ENCODE results near the gene PODNL1.

Gene PODNL1, protein sequence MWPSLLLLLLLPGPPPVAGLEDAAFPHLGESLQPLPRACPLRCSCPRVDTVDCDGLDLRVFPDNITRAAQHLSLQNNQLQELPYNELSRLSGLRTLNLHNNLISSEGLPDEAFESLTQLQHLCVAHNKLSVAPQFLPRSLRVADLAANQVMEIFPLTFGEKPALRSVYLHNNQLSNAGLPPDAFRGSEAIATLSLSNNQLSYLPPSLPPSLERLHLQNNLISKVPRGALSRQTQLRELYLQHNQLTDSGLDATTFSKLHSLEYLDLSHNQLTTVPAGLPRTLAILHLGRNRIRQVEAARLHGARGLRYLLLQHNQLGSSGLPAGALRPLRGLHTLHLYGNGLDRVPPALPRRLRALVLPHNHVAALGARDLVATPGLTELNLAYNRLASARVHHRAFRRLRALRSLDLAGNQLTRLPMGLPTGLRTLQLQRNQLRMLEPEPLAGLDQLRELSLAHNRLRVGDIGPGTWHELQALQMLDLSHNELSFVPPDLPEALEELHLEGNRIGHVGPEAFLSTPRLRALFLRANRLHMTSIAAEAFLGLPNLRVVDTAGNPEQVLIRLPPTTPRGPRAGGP

DNA sequence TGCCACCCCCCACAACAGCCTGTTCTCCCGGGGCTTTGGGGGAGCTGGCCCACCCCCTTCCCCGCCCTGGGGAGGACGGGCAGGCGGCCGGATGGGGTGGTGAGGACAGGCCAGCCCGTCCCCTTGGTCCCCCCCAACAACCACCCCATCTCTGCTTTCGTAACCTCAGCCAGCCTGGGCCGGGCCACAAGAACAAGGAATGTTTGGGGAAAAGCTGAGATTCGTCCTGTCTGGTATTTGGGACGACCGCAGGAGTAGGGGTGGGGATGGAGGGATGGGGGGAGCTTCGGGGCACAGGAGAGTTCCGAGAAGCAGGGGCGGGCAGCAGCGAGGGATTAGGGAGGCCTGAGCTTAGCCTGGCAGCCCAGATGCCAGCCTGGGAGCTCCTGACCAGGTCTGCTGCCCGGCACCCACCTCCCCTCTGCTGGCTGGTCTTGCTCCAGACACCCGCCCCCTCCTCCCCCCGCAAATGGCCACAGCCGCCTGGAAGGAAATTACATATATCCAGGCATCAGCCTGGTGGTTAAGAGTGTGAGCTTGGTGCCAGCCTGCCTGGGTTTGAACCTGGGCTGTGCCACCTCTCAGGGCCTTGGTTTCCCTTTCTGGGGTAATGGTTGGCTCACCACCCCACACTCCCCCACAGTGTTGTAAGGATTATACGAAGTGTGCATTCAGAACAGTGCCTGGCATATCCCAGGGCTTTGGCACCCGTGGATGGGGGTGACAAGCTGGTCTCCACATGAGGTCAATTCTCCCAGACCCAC lies at the start of gene PODNL1:
Gene PODNL1, minus strand, starts transcription at position 117 of the 764 bp plus-strand sequence. CDS start 236 bp downstream, outside the sequence.
- DNase-seq (ENCODE audit: low read depth, low spot score), result no peak
- no peak within 1 kb of the TSS for H3K27ac ChIP-seq

DNA sequence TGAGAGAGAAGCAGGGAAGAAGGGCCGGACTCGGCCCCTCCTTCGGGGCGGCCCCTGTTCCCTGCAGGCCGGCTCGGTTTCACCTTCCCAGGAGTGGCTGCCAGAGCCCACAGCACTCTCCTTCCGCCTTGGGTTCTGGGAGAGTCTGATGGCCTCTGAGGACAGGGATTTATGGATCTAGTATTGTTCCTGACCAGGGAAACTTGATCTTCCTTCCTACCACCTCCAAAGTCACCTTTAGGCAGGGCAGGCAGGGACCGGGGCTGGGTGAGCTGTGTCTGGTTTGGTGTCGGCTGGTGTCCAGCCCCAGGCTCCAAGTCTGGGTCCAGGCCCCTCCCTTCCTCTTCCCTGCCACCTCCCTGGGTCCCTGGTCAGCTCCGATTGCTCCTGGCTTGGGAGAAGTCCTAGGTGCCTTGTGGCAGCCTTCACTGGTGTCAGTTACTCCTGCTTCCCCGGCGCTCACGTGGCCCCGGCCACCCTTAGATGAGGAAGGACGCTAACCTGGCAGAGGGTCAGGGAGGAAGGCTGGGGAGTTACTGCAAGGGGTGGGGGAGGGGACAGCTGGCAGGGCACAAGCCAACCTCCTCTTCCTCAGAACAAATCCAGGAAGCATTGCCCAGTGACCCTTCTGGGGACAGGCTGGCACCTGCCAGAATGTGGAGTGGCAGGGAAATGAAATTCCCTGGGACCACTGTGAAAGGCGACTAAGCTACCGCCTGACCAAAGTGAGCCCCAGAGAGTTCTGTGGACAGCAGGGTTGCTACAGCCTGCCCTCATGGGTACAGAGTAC lies 49.1 kb upstream of the PODNL1 start:
- DNase-seq (ENCODE audit: low read depth, low spot score), result no peak
- no peak overlapping the region for H3K27ac ChIP-seq

- DNase-seq (ENCODE audit: low read depth, low spot score), result no peak
- H3K27ac ChIP-seq, result no peak overlapping the region
Observed at GRCh38 chr19:13986348-13986904, 48.2 kb upstream of the PODNL1 start.

- H3K27ac ChIP-seq, result no peak overlapping the region
Observed at GRCh38 chr19:13985771-13986347, 47.6 kb upstream of the PODNL1 start.

DNA sequence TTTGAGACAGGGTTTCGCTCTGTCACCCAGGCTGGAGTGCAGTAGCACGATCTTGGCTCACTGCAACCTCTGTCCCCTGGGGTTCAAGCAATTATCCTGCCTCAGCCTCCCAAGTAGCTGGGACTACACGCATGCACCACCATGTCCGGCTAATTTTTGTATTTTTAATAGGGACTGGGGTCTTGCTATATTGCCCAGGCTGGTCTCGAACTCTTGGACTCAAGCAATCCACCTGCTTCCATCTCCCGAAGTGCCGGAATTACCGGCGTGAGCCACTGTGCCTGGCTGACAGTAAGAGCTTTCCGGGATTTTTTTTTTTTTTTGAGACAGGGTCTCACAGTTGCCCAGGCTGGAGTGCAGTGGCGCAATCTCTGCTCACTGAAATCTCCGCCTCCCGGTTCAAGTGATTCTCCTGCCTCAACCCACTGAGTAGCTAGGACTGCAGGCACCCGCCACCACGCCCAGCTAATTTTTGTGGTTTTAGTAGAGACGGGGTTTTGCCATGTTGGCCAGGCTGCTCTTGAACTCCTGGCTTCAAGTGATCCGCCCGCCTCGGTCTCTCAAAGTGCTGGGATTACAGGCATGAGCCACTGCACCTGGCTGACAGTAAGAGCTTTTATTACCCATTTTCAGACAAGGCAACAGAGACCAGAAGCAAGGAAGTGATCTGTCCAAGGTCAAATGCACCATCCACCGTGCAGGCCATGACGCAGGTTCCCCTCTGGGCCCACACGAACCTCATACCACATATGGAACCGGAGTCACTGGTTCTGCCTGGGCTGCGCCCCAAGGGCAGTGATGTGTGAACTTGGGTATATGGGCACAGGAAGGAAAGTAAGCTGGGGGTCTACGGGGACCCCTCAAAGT lies 46.9 kb upstream of the PODNL1 start:
- H3K27ac ChIP-seq, result no peak overlapping the region
- no peak for DNase-seq (ENCODE audit: low read depth, low spot score)

More at GRCh38 chr19:13985771-13986347, 47.6 kb upstream of the PODNL1 start:
- no peak for DNase-seq (ENCODE audit: low read depth, low spot score)

GRCh38 chr19:13984186-13984585 lies 46.0 kb upstream of the PODNL1 start:
- no peak overlapping the region for H3K27ac ChIP-seq
- DNase-seq (ENCODE audit: low read depth, low spot score), result no peak

- H3K27ac ChIP-seq, result no peak overlapping the region
- DNase-seq (ENCODE audit: low read depth, low spot score), result no peak
Observed at GRCh38 chr19:13983213-13983889, 45.1 kb upstream of the PODNL1 start.

DNA sequence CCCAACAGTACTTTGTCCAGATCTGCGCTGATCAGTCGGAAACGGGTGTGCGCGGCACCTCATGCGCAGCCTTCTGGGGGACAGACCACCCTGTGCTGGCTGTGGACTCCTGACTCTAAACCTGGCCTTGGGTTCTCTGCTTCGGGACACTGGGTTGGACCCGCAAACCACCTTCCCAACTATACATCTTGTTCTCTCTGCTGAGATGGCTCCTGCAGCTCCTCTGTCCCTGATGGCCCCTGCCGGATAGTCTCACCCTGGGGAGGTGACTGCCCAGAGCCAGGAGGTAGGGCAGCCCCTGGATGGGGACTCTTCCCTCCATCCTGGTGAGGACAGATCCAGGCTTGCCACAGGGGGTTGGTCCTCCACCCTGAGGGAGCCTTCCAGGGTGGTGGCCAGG lies 44.6 kb upstream of the PODNL1 start:
- no peak for DNase-seq (ENCODE audit: low read depth, low spot score)

GRCh38 chr19:13981988-13982501 lies 43.8 kb upstream of the PODNL1 start:
- no peak overlapping the region for H3K27ac ChIP-seq
- DNase-seq (ENCODE audit: low read depth, low spot score), result no peak

More for the DNA sequence above, 44.6 kb upstream of the PODNL1 start:
- no peak overlapping the region for H3K27ac ChIP-seq

DNA sequence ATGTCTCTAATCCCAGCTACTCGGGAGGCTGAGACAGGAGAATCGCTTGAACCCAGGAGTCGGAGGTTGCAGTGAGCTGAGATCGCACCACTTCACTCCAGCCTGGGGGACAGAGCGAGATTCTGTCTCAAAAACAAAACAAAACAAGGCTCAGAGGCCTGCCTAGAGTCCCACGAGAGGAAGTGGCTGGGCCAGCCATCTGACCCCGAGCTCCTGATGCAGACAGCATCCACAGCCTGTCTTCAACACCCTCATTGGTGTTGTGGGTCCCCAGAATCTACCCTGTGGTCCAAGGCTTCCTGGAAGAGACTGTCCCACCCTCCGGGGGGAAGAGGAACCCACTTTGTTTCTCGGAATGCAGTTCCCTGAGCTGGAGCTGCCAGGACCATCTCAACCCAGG lies 43.2 kb upstream of the PODNL1 start:
- H3K27ac ChIP-seq, result no peak overlapping the region
- DNase-seq (ENCODE audit: low read depth, low spot score), result no peak

- no peak for DNase-seq (ENCODE audit: low read depth, low spot score)
- no peak overlapping the region for H3K27ac ChIP-seq
Observed at GRCh38 chr19:13981021-13981420, 42.8 kb upstream of the PODNL1 start.

- DNase-seq (ENCODE audit: low read depth, low spot score), result no peak
- H3K27ac ChIP-seq, result no peak overlapping the region
Observed at GRCh38 chr19:13980340-13980739, 42.1 kb upstream of the PODNL1 start.

DNA sequence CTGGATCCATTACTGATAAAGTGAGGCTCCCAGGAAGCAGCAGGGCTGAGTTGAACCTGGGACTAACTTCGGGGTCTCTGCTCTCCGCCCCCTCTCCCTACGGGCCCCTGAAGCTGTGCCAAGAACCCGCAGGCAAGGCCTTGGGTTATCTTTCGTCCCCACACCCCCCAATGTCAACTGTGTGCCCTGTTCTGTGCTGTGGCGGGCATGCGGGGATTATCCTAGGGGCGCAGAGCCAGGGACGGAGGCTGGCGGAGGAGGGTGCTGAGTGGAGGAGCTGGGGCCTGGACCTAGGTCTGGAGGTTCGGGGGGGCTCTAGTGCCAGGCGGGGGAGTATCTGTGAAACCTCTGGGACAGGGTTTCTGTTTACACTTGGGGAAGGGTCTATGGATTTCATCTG lies 41.5 kb upstream of the PODNL1 start:
- no peak overlapping the region for H3K27ac ChIP-seq
- DNase-seq (ENCODE audit: low read depth, low spot score), result no peak

DNA sequence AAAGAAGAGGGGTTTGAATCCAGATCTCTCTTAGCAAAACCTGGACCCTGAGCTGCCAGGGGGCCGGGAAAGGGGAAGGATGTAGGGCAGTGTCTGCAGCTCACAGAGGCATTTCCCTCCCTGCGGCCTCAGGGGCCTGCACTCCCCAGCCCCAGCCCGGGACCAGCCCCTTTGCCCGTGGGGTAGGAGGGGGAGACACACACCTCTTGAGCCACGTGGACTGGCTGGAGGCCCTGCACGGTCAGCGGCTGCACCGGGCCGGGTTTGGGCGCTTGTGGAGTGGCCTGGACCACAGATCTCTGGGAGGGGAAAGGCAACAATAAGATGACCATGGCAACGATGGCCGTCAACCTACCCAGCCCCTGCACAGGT lies 41.0 kb upstream of the PODNL1 start:
- H3K27ac ChIP-seq, result no peak overlapping the region
- no peak for DNase-seq (ENCODE audit: low read depth, low spot score)

GRCh38 chr19:13978351-13979243 lies 40.4 kb upstream of the PODNL1 start:
- no peak for DNase-seq (ENCODE audit: low read depth, low spot score)
- no peak overlapping the region for H3K27ac ChIP-seq

DNA sequence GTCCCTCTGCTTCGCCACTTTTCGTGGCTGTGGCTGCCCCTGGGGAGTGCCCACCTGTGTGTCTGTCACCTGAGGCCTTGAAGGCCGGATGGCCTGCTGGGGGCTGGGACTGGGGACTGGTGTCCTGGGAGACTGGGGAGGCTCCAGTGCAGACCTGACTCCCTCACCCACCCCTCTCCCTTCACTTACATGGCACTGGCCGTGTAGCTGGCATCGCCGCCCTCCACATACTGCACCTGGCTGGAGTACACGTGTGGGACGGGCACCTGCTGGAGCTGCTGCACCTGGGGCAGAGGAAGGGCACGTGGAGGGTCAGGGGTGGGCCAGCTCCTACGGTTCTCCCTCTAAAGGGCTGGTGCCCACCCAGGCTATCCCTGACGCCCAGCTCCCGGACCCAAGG lies 39.6 kb upstream of the PODNL1 start:
- H3K27ac ChIP-seq, result no peak overlapping the region
- DNase-seq (ENCODE audit: low read depth, low spot score), result no peak

DNA sequence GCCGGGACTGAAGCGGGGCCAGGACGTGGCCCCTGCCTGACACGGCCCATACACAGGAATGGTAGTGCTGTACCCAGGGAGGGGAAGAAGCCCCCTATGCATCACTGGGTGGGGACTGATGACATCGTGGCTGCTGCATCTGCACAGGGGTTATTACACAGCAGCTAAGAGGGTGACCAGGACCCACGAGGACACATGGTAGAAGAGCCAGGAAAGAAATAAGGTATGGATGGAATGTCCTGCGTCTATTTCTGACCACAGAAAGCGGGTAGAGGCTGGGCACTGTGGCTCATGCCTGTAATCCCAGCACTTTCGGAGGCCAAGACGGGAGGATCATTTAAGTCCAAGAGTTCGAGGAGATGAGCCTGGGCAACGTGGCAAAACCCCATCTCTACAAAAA lies 38.2 kb upstream of the PODNL1 start:
- no peak overlapping the region for H3K27ac ChIP-seq
- no peak for DNase-seq (ENCODE audit: low read depth, low spot score)

All from epithelial cell of prostate (primary cell).